Neural progenitor cell (in vitro differentiated cells): Measurements from ENCODE around the gene LITAFD. TPM values are rescaled to one million over a fixed set of nuclear protein-coding genes. Genes with fewer than 3 reads are reported as not detected.

Experiments used
- DNase-seq: peaks from one replicate; pipeline ENCODE4 v3.0.0-alpha.2; 2016; ENCODE audit warnings: low spot score
- H2AFZ ChIP-seq: fragments of 200-600 bp; sonication (generic); replicated peaks from 2 replicates; pipeline ENCODE4 v1.6.1; 2016; ENCODE audit warnings: antibody characterized with exemption
- H3F3A ChIP-seq: fragments of 200-600 bp; sonication (generic); 2 replicates; pipeline ENCODE4 v1.6.1; 2016; ENCODE audit warnings: antibody characterized with exemption, low read depth
- H3K27ac ChIP-seq: fragments of 200-600 bp; sonication (generic); 2 replicates; pipeline ENCODE4 v1.5.1; 2016; ENCODE audit warnings: mild to moderate bottlenecking
- H3K27me3 ChIP-seq: fragments of 200-600 bp; sonication (generic); 2 replicates; pipeline ENCODE4 v1.6.1; 2016; ENCODE audit warnings: mild to moderate bottlenecking, moderate library complexity
- H3K36me3 ChIP-seq: fragments of 200-600 bp; sonication (generic); 2 replicates; pipeline ENCODE4 v1.5.1; 2016
- H3K4me1 ChIP-seq: fragments of 200-600 bp; sonication (generic); 2 replicates; pipeline ENCODE4 v1.6.1; 2016; ENCODE audit warnings: mixed run types
- H3K4me2 ChIP-seq: fragments of 200-600 bp; sonication (generic); 2 replicates; pipeline ENCODE4 v1.6.1; 2016
- H3K4me3 ChIP-seq: fragments of 200-600 bp; sonication (generic); 2 replicates; pipeline ENCODE4 v1.5.1; 2016
- H3K79me2 ChIP-seq: fragments of 200-600 bp; sonication (generic); 2 replicates; pipeline ENCODE4 v1.6.1; 2016; ENCODE audit warnings: low read depth
- H3K9ac ChIP-seq: fragments of 200-600 bp; sonication (generic); 2 replicates; pipeline ENCODE4 v1.6.1; 2016
- H3K9me3 ChIP-seq: fragments of 200-600 bp; sonication (generic); 2 replicates; pipeline ENCODE4 v1.5.1; 2016; ENCODE audit warnings: low read depth
- H4K20me1 ChIP-seq: fragments of 200-600 bp; sonication (generic); 2 replicates; pipeline ENCODE4 v1.6.1; 2016; ENCODE audit warnings: low read depth
- H3K27ac Mint-ChIP-seq: 3 replicates; pipeline ENCODE4 v1.8.0; 2021; ENCODE audit warnings: mixed read lengths
- H3K27me3 Mint-ChIP-seq: 2 replicates; pipeline ENCODE4 v1.8.0; 2022; ENCODE audit warnings: low read depth, mild to moderate bottlenecking, inconsistent platforms, moderate library complexity, mixed read lengths; ENCODE audit not compliant: insufficient read depth
- H3K36me3 Mint-ChIP-seq: 3 replicates; pipeline ENCODE4 v1.8.0; 2021; ENCODE audit warnings: mixed read lengths
- H3K4me1 Mint-ChIP-seq: 3 replicates; pipeline ENCODE4 v1.8.0; 2021; ENCODE audit warnings: mixed read lengths
- H3K4me3 Mint-ChIP-seq: 3 replicates; pipeline ENCODE4 v1.8.0; 2021; ENCODE audit warnings: mild to moderate bottlenecking, moderate library complexity, mixed read lengths
- H3K9me3 Mint-ChIP-seq: 3 replicates; pipeline ENCODE4 v1.8.0; 2020; ENCODE audit warnings: mixed read lengths
- EZH2 ChIP-seq: fragments of 200-600 bp; sonication (generic); IDR thresholded peaks from 2 replicates; pipeline ENCODE4 v1.6.1; 2017; ENCODE audit warnings: antibody characterized with exemption, mild to moderate bottlenecking, moderate library complexity
- EZH2phosphoT487 ChIP-seq: fragments of 200-600 bp; sonication (generic); IDR thresholded peaks from 2 replicates; pipeline ENCODE4 v1.6.1; 2017; ENCODE audit warnings: antibody characterized with exemption
- total RNA-seq: library from RNA; depleted of rRNA; stranded (reverse); fragments of >200 nt; gene quantifications from 2 replicates; pipeline ENCODE4 v1.2.3, GENCODE V29; 2015; ENCODE audit warnings: low replicate concordance
- TF ChIP-seq, protein P1 (sequence below): fragments of 200-600 bp; sonication (generic); IDR thresholded peaks from 2 replicates; pipeline ENCODE4 v1.5.1; 2017; ENCODE audit warnings: antibody characterized with exemption, mild to moderate bottlenecking

LITAFD gene
- total RNA-seq, 1 donor from 2014 or later: not detected

DNA sequence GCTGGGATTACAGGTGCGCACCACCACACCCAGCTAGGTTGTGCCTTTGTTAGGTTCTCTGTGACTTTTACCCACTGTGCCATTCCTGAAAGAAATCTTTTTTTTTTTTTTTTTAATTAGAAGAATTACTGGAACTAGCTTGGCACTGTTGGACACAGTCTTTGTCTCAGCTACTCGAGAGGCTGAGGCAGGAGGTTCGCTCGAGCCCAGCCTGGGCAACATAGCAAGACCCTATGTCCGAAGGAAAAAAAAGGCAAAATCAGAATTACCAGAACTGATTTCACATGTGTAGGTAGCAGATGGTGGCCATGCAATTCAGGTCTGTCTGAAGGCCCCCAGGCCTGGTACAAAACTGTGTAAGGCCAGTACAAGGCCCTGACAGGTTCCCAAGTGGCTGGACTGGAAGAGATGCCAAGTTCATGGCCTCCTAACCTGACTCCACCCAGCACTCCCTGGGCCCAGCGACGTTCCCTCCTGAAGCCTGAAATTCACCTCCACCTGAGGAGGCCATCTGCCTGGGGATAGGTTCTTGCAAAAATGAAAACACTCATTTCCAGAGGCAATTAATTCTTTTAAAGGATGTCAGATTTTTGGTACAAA is 36.4 kb upstream of the LITAFD start:
- H3K79me2 ChIP-seq: peaks cover 15% of the 10 kb centered on the region
- H3K27ac ChIP-seq: no peak overlapping the region
- Mint-ChIP-seq H3K27me3 (peaks cover 7% of the 10 kb centered on the region), H3K9me3 (no peaks in the 10 kb centered on the region), H3K27ac (no peak overlapping the region), H3K36me3 (peaks cover 31% of the 10 kb centered on the region), H3K4me3 (no peak overlapping the region), H3K4me1 (peaks cover 21% of the 10 kb centered on the region)
- no peaks in the 10 kb centered on the region for H3K4me1 ChIP-seq
- no peak overlapping the region for H3K9ac ChIP-seq
- H3K4me2 ChIP-seq: no peak overlapping the region
- no peaks in the 10 kb centered on the region for H3K9me3 ChIP-seq
- H3F3A ChIP-seq: peaks cover 12% of the 10 kb centered on the region
- no peak overlapping the region for H3K4me3 ChIP-seq
- H4K20me1 ChIP-seq: peaks cover 3% of the 10 kb centered on the region
- H3K36me3 ChIP-seq: no peaks in the 10 kb centered on the region
- DNase-seq: no peak
- TF ChIP-seq EZH2phosphoT487 (no peak), EZH2 (no peak)
- TF ChIP-seq, protein P1, sequence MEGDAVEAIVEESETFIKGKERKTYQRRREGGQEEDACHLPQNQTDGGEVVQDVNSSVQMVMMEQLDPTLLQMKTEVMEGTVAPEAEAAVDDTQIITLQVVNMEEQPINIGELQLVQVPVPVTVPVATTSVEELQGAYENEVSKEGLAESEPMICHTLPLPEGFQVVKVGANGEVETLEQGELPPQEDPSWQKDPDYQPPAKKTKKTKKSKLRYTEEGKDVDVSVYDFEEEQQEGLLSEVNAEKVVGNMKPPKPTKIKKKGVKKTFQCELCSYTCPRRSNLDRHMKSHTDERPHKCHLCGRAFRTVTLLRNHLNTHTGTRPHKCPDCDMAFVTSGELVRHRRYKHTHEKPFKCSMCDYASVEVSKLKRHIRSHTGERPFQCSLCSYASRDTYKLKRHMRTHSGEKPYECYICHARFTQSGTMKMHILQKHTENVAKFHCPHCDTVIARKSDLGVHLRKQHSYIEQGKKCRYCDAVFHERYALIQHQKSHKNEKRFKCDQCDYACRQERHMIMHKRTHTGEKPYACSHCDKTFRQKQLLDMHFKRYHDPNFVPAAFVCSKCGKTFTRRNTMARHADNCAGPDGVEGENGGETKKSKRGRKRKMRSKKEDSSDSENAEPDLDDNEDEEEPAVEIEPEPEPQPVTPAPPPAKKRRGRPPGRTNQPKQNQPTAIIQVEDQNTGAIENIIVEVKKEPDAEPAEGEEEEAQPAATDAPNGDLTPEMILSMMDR: no peak
- no peaks in the 10 kb centered on the region for H3K27me3 ChIP-seq
- no peak overlapping the region for H2AFZ ChIP-seq

DNA sequence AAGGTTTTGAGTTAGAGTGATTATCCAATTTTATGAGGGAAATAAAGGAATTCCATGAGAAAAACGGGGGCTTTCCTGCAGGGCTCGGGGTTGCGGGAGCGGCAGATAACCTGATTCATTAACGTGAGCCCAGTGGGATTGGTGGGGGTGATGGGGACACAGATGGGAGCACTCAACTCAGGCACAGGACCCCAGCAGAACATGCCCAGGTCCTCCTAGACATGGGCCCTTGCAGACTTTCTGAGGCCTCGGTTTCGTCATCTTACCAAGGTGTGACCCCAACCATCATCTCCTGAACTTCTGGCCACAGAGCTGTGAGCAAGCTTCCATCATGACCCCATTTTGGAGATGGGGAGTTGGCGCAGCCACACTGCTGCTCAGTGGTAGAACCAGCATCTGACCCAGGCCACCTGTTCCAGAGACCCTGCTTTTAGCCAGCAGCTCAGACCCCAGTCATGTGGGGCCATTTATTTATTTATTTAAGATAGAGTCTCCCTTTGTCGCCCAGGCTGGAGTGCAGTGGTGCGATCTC is 35.7 kb upstream of the LITAFD start:
- Mint-ChIP-seq H3K4me1 (peaks cover 21% of the 10 kb centered on the region), H3K9me3 (no peaks in the 10 kb centered on the region), H3K27me3 (peaks cover 7% of the 10 kb centered on the region), H3K36me3 (peaks cover 33% of the 10 kb centered on the region), H3K4me3 (no peak overlapping the region), H3K27ac (no peak overlapping the region)
- Histone ChIP-seq H2AFZ (no peak overlapping the region), H3K4me3 (no peak overlapping the region), H3K9me3 (no peaks in the 10 kb centered on the region), H3K4me1 (no peaks in the 10 kb centered on the region), H4K20me1 (peaks cover 3% of the 10 kb centered on the region), H3K9ac (no peak overlapping the region), H3K27me3 (no peaks in the 10 kb centered on the region), H3K4me2 (no peak overlapping the region), H3K27ac (peak overlapping the region; percentile 46), H3K36me3 (no peaks in the 10 kb centered on the region), H3F3A (peaks cover 12% of the 10 kb centered on the region), H3K79me2 (peaks cover 15% of the 10 kb centered on the region)
- no peak for DNase-seq
- TF ChIP-seq, protein P1: no peak
- TF ChIP-seq EZH2: no peak
- TF ChIP-seq EZH2phosphoT487: no peak

DNA sequence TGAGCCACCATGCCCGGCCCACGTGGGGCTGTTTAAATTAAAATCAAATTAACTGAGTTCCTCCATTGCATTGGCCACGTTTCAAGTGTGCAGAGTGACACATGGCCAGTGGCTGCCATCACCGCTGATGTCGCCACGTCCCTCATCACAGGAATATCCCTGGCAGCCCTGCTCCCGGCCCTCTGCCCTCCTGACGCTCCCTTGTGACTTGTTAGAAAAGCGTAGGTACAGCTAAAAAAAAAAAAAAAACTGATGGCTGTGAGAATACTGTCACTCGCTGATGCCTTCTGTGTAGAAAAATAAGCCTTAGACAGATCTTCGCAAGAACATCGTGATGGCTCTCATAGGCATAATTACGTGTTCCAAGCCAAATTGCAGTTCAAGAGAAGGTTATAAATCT is 35.0 kb upstream of the LITAFD start:
- no peaks in the 10 kb centered on the region for H3K9me3 Mint-ChIP-seq
- H3K4me1 ChIP-seq: no peaks in the 10 kb centered on the region
- H3K9ac ChIP-seq: no peak overlapping the region
- H2AFZ ChIP-seq: no peak overlapping the region
- DNase-seq: no peak
- H3K9me3 ChIP-seq: no peaks in the 10 kb centered on the region
- no peaks in the 10 kb centered on the region for H3K36me3 ChIP-seq
- H3K27ac ChIP-seq: peak overlapping the region; percentile 46
- no peak overlapping the region for H3K4me2 ChIP-seq
- H3K4me3 Mint-ChIP-seq: no peak overlapping the region
- peaks cover 35% of the 10 kb centered on the region for H3K36me3 Mint-ChIP-seq
- TF ChIP-seq, protein P1: no peak
- TF ChIP-seq EZH2: no peak
- TF ChIP-seq EZH2phosphoT487: no peak
- peaks cover 13% of the 10 kb centered on the region for H3F3A ChIP-seq
- no peaks in the 10 kb centered on the region for H3K27me3 ChIP-seq
- H3K79me2 ChIP-seq: peaks cover 15% of the 10 kb centered on the region
- H3K27me3 Mint-ChIP-seq: peaks cover 7% of the 10 kb centered on the region
- no peak overlapping the region for H3K27ac Mint-ChIP-seq
- H3K4me3 ChIP-seq: no peak overlapping the region
- H3K4me1 Mint-ChIP-seq: peaks cover 19% of the 10 kb centered on the region
- peaks cover 3% of the 10 kb centered on the region for H4K20me1 ChIP-seq
